HG03442 (cell line): ENCODE data around the gene UBE4B.

Experiments used
- ATAC-seq: cut with Tn5 transposase; IDR thresholded peaks from one replicate; pipeline ENCODE4 v1.9.1; 2021; ENCODE audit warnings: mild to moderate bottlenecking, moderate library complexity; ENCODE audit not compliant: unreplicated experiment

Gene UBE4B

GRCh38 chr1:10033359-10033845 is 644 bp downstream of the UBE4B start:
- ATAC-seq, result no peak

DNA sequence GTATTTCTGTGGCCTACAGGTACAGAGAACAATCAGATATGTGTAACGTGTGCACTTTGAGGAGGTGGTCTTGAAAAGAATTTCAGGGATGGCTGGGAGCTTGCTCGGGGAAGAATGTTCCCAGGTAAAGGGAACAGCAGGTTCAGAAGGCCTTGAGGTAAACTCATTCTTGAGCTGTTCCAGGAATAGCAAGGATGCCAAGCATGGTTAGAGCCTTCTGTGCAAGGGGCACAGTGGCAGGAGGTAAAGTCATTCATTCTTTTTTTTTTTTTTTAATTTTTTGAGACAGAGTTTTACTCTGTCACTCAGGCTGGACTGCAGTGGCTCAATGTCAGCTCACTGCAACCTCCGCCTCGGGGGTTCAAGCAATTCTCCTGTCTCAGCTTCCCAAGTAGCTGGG is 10.0 kb downstream of the UBE4B start:
- no peak for ATAC-seq

DNA sequence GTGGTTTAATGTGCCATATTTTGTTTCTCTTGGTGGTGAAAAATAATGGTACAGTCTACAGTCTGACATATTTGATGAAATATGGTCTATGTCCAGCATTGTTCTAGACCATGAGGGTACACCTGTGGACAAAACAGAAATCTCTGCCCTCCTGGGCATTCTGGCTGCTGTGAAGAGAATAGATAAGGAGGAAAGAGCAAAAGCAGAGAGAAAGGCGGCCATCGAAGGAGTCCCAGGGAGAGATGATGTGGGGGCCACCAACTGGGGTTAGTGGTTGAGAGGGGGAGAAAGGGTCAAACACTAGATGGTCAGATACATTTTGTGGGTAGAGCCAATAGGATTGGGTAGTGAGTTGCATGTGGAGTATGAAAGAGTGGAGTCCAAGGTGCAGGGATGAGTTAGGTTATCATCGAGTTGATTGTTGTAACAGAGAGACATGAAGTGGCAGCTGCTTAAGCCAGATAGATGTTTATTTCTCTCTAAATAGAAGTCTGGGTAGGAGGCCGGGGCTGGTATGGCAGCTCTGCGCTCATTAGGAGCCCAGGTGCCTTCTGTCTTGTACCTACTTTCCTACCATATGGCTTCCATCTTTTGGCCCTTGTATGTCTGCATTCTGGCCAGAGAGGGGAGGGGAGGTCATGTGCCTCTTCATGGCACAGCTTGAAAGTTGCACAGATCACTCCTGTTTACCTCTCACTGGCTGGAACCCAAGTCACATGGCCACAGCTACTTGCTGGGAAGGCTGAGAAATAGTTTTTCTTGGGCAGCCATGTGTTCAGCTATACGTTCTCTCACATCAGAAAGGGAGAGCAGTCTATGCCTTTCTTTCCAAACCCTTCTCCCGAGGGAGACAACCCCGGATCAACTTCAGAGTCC is 13.0 kb downstream of the UBE4B start:
- ATAC-seq, result no peak

GRCh38 chr1:10046356-10047085 is 13.8 kb downstream of the UBE4B start:
- no peak for ATAC-seq

GRCh38 chr1:10048601-10049000 is 15.8 kb downstream of the UBE4B start:
- no peak for ATAC-seq

- ATAC-seq, result no peak
Observed at GRCh38 chr1:10050611-10051010, 17.9 kb downstream of the UBE4B start.

- ATAC-seq, result no peak
Observed at GRCh38 chr1:10051656-10052055, 18.9 kb downstream of the UBE4B start.

GRCh38 chr1:10052347-10052746 is 19.6 kb downstream of the UBE4B start:
- no peak for ATAC-seq

GRCh38 chr1:10054465-10054864 is 21.7 kb downstream of the UBE4B start:
- ATAC-seq, result no peak

- ATAC-seq, result no peak
Observed at GRCh38 chr1:10056599-10056987, 23.8 kb downstream of the UBE4B start.

DNA sequence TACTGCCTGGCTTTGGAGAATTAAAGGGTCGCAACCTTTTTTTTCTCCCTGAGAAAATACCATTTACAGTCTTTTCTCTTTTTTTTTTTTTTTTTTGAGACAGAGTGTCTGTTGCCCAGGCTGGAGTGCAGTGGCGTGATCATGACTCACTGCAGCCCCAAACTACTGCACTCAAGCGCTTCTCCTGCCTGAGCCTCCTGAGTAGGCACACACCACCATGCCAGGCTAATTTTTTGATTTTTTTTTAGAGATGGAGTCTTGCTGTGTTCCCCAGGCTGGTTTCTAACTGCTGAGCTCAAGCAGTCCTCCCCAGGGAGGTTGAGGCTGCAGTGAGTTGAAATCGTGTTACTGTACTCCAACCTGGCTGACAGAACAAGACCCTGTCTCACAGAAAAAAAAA is 24.6 kb downstream of the UBE4B start:
- ATAC-seq, result no peak

DNA sequence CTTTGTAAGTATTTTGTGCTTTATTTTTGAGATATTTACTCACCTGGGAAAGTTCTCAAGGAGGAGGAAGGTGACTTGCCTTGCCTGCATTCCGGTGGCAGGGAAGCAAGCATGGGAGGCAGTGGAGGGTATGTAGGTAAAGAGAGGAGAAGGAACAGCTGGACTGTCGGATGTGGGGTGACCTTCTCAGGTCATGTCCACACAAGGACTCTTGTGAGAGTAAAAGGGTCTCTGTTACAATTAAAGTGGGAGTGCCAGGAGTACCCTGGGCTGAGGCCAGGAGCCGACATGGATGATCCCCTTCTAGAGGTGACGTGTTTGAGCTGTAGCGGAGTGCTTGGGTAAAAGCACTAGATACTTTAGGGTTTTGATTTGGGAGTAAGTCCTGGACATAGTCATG is 25.0 kb downstream of the UBE4B start:
- no peak for ATAC-seq

DNA sequence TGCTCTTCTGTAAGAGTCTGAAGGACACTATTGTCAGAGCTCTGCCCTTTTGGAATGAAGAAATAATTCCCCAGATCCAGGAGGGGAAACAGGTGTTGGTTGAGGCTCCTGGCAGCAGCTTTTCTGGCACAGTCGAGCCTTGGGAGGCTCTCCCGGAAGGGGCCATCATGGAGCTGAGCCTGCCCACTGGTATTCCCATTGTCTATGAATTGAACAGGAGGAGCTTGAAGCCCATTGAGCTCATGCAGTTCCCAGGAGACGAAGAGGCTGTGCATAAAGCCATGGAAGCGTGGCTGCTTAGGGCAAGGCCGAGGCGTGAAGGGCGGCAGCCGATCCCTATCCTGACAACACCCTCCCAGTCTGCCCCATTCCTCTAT is 26.6 kb downstream of the UBE4B start:
- ATAC-seq, result no peak

DNA sequence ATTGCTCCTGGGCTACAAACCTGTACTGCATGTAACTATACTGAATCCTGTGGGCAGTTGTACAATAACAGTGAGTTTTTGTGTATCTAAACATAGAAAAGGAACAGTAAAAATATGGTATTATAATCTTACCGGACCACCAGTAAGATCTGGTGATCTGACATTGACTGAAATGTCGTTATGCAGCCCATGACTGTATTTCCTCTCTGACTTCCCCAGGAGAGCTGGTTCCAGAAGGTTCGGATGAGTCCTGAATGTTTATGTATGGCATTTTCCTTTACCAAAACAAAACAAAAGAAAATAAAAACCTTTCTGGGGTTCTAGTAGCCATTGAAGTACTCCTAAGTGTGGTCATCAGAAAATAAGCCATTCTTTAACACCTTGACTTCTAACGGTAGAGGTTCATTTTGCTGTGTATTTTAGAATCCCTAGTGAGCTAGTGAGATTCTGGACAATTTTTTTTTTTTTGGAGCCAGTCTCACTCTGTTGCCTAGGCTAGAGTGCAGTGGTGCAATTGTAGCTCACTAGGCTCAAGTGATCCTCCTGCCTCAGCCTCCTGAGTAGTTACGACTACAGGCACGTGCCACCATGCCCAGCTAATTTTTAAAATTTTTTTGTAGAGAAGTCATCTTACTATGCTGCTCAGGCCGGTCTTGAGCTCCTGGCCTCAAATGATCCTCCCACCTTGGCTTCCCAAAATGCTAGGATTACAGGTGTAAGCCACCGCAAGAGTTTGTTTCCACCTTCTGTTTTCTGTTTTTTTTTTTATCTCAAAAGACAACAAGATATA is 27.7 kb downstream of the UBE4B start:
- ATAC-seq, result no peak

GRCh38 chr1:10061276-10061675 is 28.5 kb downstream of the UBE4B start:
- ATAC-seq, result no peak

DNA sequence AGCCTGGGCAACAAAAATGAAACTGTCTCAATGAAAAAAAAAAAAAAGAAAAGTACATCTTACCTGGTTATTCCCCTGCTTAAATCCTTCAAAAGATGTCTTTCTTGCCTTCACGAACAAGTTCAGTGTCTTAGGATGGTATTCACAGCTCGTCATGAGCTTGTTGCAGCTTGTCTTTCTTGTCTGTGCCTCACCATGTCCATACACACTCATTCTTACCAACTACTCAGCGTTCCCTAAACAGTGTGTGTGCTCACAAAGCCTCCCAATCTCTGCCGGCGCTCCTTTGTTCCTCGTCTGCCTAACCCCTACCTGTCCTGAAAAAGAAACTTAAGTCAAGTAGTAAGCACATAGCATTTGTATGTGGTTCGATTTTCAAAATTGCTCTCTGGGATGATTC is 31.1 kb downstream of the UBE4B start:
- no peak for ATAC-seq

GRCh38 chr1:10064416-10065343 is 31.9 kb downstream of the UBE4B start:
- ATAC-seq, result no peak

- no peak for ATAC-seq
Observed at GRCh38 chr1:10065344-10065685, 32.6 kb downstream of the UBE4B start.

DNA sequence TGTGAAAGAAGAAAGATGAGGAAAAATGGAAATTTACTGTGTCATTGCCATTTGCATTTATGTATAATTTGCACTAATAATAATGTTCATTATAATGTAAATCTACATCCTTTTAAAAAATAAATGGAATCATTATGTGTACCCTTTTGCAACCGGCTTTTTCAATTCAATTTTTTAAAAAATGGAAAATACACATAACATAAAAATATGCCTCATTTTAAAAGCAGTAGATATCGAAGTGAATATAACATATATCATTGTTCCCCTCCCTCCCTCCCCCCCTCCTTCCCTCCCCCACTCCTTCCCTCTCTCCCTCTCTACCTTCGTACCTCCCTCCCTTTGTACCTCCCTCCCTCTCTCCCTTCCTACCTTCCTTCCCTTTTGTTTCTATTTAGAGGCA is 33.0 kb downstream of the UBE4B start:
- no peak for ATAC-seq

DNA sequence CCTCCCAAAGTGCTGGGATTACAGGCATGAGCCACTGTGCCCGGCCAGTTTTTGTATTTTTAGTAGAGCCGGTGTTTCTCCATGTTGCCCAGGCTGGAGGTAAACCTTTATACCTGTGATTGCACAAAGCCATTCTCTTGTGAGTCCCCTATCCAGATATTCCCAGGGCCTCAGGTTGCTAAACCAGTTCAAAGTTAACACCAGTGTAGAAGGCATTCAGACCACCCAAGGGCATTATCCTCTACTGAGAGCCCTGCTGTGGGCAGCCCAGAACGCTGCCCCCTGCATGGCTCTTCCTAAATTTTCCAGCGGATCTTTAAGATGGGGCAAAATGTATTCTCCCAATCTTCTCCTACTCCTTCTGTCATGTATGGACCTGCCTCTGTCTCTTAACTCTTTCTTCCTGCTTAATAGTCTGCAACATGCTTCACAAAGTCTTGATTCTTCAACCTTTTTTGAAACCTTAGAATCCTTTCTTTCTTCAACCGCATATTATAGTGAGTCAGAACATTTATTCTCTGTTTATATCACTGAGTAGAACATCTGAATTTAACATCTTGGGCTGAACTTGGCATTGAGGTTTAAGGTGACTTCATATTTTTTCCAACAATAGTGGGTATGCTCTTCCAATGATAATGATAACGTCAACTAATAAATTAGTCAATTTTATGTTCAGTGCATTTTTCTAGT is 36.0 kb downstream of the UBE4B start:
- no peak for ATAC-seq
